Measurements from ENCODE around the gene ATP8A2.

The ATP8A2 gene

GRCh38 chr13:25881136-25881926 lies 509.6 kb downstream of the ATP8A2 start:
- no peaks in the 10 kb centered on the region for H3F3A ChIP-seq (ENCODE audit: insufficient read depth, low read length)
- no peak overlapping the region for H2AFZ ChIP-seq (ENCODE audit: low read length)
- no peaks in the 10 kb centered on the region for H3K4me1 ChIP-seq (ENCODE audit: low read length)
- no peaks in the 10 kb centered on the region for H3K9me3 ChIP-seq (replicated peaks; ENCODE audit: insufficient read depth, low read length)
- no peaks in the 10 kb centered on the region for H3K9me2 ChIP-seq (replicated peaks; ENCODE audit: insufficient read depth, low read length)
- TF ChIP-seq EZH2phosphoT487 (IDR thresholded peaks at IDR 0.05; ENCODE audit: low read length), result no peak
- TF ChIP-seq EZH2 (optimal IDR thresholded peaks at IDR 0.05; ENCODE audit: low read depth, low read length), result no peak
- no peak for TF ChIP-seq CTCF (IDR thresholded peaks at IDR 0.05; ENCODE audit: low read length)
- H3K27me3 ChIP-seq (replicated peaks; ENCODE audit: insufficient read depth, low read length), result no peaks in the 10 kb centered on the region
- no peaks in the 10 kb centered on the region for H4K20me1 ChIP-seq (ENCODE audit: insufficient read depth, low read length)
- no peak for DNase-seq
- H3K9ac ChIP-seq (ENCODE audit: low read length), result no peak overlapping the region
- H3K4me2 ChIP-seq (ENCODE audit: low read depth, low read length), result no peak overlapping the region
- H3K4me3 ChIP-seq (ENCODE audit: low read length), result no peak overlapping the region
- no peaks in the 10 kb centered on the region for H3K36me3 ChIP-seq (replicated peaks; ENCODE audit: insufficient read depth, low read length)
- no peak overlapping the region for H3K27ac ChIP-seq (ENCODE audit: low read length)
- H3K79me2 ChIP-seq (ENCODE audit: low read length), result no peaks in the 10 kb centered on the region

GRCh38 chr13:25881971-25882451 lies 510.2 kb downstream of the ATP8A2 start:
- no peak overlapping the region for H3K4me2 ChIP-seq (ENCODE audit: low read depth, low read length)
- H3K27me3 ChIP-seq (replicated peaks; ENCODE audit: insufficient read depth, low read length), result no peaks in the 10 kb centered on the region
- H3K79me2 ChIP-seq (ENCODE audit: low read length), result no peaks in the 10 kb centered on the region
- H3K4me1 ChIP-seq (ENCODE audit: low read length), result no peaks in the 10 kb centered on the region
- H3K9me2 ChIP-seq (replicated peaks; ENCODE audit: insufficient read depth, low read length), result no peaks in the 10 kb centered on the region
- DNase-seq, result no peak
- H3K36me3 ChIP-seq (replicated peaks; ENCODE audit: insufficient read depth, low read length), result no peaks in the 10 kb centered on the region
- no peak overlapping the region for H2AFZ ChIP-seq (ENCODE audit: low read length)
- no peak overlapping the region for H3K4me3 ChIP-seq (ENCODE audit: low read length)
- no peaks in the 10 kb centered on the region for H4K20me1 ChIP-seq (ENCODE audit: insufficient read depth, low read length)
- H3K9me3 ChIP-seq (replicated peaks; ENCODE audit: insufficient read depth, low read length), result no peaks in the 10 kb centered on the region
- H3K9ac ChIP-seq (ENCODE audit: low read length), result no peak overlapping the region
- TF ChIP-seq EZH2 (optimal IDR thresholded peaks at IDR 0.05; ENCODE audit: low read depth, low read length) (no peak), EZH2phosphoT487 (IDR thresholded peaks at IDR 0.05; ENCODE audit: low read length) (no peak), CTCF (IDR thresholded peaks at IDR 0.05; ENCODE audit: low read length) (no peak)
- no peaks in the 10 kb centered on the region for H3F3A ChIP-seq (ENCODE audit: insufficient read depth, low read length)
- H3K27ac ChIP-seq (ENCODE audit: low read length), result no peak overlapping the region

- DNase-seq, result peak; percentile 40
- Histone ChIP-seq H2AFZ (ENCODE audit: low read length) (no peak overlapping the region), H3K4me1 (ENCODE audit: low read length) (no peaks in the 10 kb centered on the region), H3K36me3 (replicated peaks; ENCODE audit: insufficient read depth, low read length) (no peaks in the 10 kb centered on the region), H4K20me1 (ENCODE audit: insufficient read depth, low read length) (no peaks in the 10 kb centered on the region), H3K9me3 (replicated peaks; ENCODE audit: insufficient read depth, low read length) (no peaks in the 10 kb centered on the region), H3K27me3 (replicated peaks; ENCODE audit: insufficient read depth, low read length) (no peaks in the 10 kb centered on the region), H3K4me2 (ENCODE audit: low read depth, low read length) (no peak overlapping the region), H3K79me2 (ENCODE audit: low read length) (no peaks in the 10 kb centered on the region), H3K9ac (ENCODE audit: low read length) (no peak overlapping the region), H3K27ac (ENCODE audit: low read length) (no peak overlapping the region), H3K9me2 (replicated peaks; ENCODE audit: insufficient read depth, low read length) (no peaks in the 10 kb centered on the region), H3F3A (ENCODE audit: insufficient read depth, low read length) (no peaks in the 10 kb centered on the region), H3K4me3 (ENCODE audit: low read length) (no peak overlapping the region)
- TF ChIP-seq EZH2phosphoT487 (IDR thresholded peaks at IDR 0.05; ENCODE audit: low read length) (no peak), CTCF (IDR thresholded peaks at IDR 0.05; ENCODE audit: low read length) (no peak), EZH2 (optimal IDR thresholded peaks at IDR 0.05; ENCODE audit: low read depth, low read length) (no peak)
Observed at GRCh38 chr13:25882466-25883357, 510.9 kb downstream of the ATP8A2 start.

All from MM.1S (cell line).